Progenitor cell of endocrine pancreas (in vitro differentiated cells): ENCODE results near the gene CELF4. TPM values are rescaled to one million over a fixed set of nuclear protein-coding genes. Genes with fewer than 3 reads are reported as not detected.
A peak's percentile ranks its signal among the peaks of the same experiment; 100 is the strongest.
"Not testable (repeated sequence)": the region's sequence is repeated elsewhere in the genome, so short reads cannot be mapped to it uniquely, and the experiment has no call there.

Source experiments
- DNase-seq: peaks from one replicate; pipeline ENCODE4 v3.0.0; 2021; ENCODE audit warnings: low spot score; ENCODE audit not compliant: unreplicated experiment
- H3K27ac Mint-ChIP-seq: 2 replicates; pipeline ENCODE4 v1.8.0; 2021; ENCODE audit warnings: mild to moderate bottlenecking, moderate library complexity, mixed read lengths
- H3K27me3 Mint-ChIP-seq: 2 replicates; pipeline ENCODE4 v1.8.0; 2021; ENCODE audit warnings: mixed read lengths
- H3K36me3 Mint-ChIP-seq: 2 replicates; pipeline ENCODE4 v1.8.0; 2022; ENCODE audit warnings: mixed read lengths; ENCODE audit not compliant: insufficient read depth
- H3K4me1 Mint-ChIP-seq: 2 replicates; pipeline ENCODE4 v1.8.0; 2021; ENCODE audit warnings: low read depth, mixed read lengths
- H3K4me3 Mint-ChIP-seq: 2 replicates; pipeline ENCODE4 v1.8.0; 2021; ENCODE audit warnings: low read depth, mild to moderate bottlenecking, moderate library complexity, mixed read lengths
- H3K9me3 Mint-ChIP-seq: 2 replicates; pipeline ENCODE4 v1.8.0; 2021; ENCODE audit warnings: low read depth, mixed read lengths
- total RNA-seq: library from RNA; stranded (reverse); gene quantifications from 2 replicates; pipeline ENCODE4 v1.2.1, GENCODE V29; 2021
- TF ChIP-seq, protein P1 (sequence below): fragments of 200-600 bp; sonication (generic); IDR thresholded peaks from one replicate; pipeline ENCODE4 v1.5.0; 2021; ENCODE audit warnings: antibody characterized with exemption, mild to moderate bottlenecking; ENCODE audit not compliant: unreplicated experiment

Gene CELF4
- total RNA-seq, 1 donor from 2014 or later, result 4.6 TPM

DNA sequence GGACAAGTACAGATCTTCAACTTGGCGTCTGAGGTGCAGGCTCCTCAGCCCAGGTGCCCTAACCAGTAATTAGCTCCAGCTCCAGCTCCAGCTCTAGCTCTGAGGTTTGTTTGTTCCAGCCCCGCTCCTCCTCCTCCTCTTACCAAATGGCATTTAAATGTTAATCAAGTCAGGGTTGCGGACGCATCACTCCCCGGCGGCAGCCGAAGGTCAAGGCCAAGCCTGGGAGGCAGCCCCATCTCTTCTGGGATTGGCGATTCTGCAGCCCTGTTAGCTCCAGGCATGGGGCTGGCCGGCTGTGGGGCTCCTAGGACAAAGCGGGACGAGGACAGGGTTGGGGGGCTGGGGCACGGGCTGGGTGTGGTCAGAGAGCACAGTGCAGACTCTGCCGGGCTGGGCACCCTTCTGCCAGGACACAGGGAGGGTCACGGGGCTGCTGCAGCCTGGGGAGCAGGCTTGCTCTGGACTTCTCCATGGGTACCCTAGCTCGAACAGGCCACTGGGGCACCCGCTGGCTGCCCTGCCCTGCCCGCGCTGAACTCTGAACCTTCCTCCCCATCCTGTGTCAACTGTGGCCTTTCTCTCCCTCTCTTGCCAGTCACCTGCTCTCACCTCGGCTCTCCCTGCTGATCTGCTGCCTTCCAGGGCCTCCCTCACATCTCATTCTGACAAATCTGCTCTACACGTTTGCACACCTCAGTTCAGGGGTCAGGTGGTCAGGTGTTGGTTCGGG lies 203.3 kb downstream of the CELF4 start:
- Mint-ChIP-seq H3K27me3 (peaks cover 63% of the 10 kb centered on the region), H3K4me3 (peak overlapping the region; percentile 38)

DNA sequence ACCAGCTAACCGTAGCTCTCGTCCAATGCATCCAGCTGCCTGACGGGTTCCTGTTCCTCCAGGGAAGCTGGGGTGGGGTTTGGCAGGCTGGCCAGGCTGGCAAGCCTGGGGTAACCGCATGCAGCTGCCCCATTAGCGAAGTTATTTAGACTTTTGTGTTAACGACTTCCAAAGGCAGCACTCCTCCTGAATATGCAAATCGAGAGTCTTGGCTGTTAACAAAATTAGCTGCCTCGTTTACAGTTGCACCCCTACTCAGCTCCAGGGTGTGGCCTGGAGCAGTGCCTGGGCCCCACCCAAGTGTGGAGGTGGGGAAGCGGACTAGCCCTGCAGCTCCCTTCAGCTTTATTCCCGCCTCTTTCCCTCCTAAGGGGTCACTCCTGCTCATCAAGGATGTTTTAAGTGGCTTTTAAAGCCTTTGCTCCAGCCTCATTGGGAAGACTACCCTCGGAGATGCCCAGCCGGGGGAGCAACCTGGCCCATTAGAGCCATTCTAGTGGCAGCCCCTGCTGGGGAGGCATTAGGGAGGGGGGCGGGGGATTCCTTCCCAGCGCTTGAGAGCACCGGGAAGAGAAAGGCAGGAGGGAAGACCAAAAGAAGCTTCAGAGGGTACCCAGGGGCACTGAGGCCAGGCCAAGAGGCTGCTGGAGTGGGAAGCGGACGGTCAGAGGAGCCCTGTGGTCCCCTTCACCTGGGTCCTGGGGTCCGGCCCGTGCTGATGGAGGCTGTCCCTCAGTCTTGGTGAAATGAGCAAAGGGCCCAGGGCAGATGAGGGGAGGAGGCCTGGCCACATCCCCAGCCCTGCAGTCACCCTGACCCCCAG lies 204.1 kb downstream of the CELF4 start:
- Mint-ChIP-seq H3K27me3 (peaks cover 55% of the 10 kb centered on the region), H3K9me3 (no peaks in the 10 kb centered on the region), H3K36me3 (no peaks in the 10 kb centered on the region), H3K4me1 (peaks cover 3% of the 10 kb centered on the region), H3K27ac (no peak overlapping the region), H3K4me3 (no peak overlapping the region)
- TF ChIP-seq, protein P1, sequence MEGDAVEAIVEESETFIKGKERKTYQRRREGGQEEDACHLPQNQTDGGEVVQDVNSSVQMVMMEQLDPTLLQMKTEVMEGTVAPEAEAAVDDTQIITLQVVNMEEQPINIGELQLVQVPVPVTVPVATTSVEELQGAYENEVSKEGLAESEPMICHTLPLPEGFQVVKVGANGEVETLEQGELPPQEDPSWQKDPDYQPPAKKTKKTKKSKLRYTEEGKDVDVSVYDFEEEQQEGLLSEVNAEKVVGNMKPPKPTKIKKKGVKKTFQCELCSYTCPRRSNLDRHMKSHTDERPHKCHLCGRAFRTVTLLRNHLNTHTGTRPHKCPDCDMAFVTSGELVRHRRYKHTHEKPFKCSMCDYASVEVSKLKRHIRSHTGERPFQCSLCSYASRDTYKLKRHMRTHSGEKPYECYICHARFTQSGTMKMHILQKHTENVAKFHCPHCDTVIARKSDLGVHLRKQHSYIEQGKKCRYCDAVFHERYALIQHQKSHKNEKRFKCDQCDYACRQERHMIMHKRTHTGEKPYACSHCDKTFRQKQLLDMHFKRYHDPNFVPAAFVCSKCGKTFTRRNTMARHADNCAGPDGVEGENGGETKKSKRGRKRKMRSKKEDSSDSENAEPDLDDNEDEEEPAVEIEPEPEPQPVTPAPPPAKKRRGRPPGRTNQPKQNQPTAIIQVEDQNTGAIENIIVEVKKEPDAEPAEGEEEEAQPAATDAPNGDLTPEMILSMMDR, result no peak
- no peak for DNase-seq

More for the DNA sequence above, 203.3 kb downstream of the CELF4 start:
- no peaks in the 10 kb centered on the region for H3K9me3 Mint-ChIP-seq
- TF ChIP-seq, protein P1, result no peak
- peaks cover 3% of the 10 kb centered on the region for H3K4me1 Mint-ChIP-seq
- DNase-seq, result no peak
- no peaks in the 10 kb centered on the region for H3K36me3 Mint-ChIP-seq
- H3K27ac Mint-ChIP-seq, result no peak overlapping the region

DNA sequence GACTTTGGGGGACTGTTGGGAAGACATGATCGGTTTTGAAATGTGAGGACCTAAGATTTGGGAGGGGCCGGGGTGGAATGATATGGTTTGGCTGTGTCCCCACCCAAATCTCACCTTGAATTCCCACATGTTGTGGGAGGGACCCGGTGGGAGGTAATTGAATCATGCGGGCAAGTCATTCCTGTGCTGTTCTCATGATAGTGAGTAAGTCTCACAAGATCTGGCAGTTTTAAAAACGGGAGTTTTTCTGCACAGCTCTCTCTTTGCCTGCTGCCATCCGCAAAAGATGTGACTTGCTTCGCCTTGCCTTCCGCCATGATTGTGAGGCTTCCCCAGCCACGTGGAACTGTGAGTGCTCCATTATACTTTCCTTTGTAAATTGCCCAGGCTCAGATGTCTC lies 207.5 kb downstream of the CELF4 start:
- not testable (repeated sequence) for H3K4me3 Mint-ChIP-seq, H3K36me3 Mint-ChIP-seq, H3K9me3 Mint-ChIP-seq, H3K27ac Mint-ChIP-seq, DNase-seq, H3K4me1 Mint-ChIP-seq
- H3K27me3 Mint-ChIP-seq, result peaks cover 28% of the 10 kb centered on the region

DNA sequence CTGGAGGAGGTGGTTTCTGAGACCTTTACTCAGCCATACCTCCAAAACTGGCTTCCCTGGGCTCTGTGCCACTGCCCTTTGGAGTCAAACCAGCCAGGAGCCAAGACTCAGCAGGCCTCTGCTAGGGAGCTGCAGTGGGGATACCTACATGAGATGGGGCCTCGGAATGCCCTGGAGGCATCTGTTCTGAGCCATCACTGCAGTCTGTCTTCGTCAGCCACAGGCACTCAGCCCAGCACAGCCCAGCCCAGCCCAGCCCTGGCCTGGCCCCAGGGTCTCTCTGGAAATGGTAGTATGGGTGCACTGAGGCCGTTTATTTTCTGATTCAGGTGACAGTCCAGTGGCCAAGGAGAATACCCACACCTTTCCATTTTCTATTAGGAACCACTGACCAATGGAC lies 209.8 kb downstream of the CELF4 start:
- no peaks in the 10 kb centered on the region for H3K4me1 Mint-ChIP-seq
- no peak for DNase-seq
- no peak overlapping the region for H3K27ac Mint-ChIP-seq
- no peaks in the 10 kb centered on the region for H3K9me3 Mint-ChIP-seq
- TF ChIP-seq, protein P1, result no peak
- peaks cover 5% of the 10 kb centered on the region for H3K27me3 Mint-ChIP-seq
- no peaks in the 10 kb centered on the region for H3K36me3 Mint-ChIP-seq
- no peak overlapping the region for H3K4me3 Mint-ChIP-seq

DNA sequence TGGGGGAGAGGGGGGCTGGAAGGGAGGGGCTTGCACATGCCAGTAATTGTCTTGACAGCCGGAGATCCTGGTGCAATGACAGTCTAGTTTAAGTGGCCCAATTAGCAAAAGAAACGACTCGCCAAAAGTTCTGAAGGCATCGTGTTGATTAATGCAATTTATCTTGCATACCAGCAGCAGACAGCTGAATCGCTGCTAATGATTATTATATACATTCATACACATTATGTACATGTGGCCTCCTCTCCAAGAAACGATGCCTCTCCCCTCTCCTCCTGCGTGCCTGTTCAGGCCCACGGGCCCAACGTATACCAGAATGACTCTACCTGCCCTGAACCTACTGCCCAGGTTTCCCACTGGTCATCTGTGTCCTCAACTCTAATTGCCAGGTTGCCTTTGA lies 214.5 kb downstream of the CELF4 start:
- no peaks in the 10 kb centered on the region for H3K36me3 Mint-ChIP-seq
- H3K27ac Mint-ChIP-seq, result no peak overlapping the region
- no peak for DNase-seq
- H3K27me3 Mint-ChIP-seq, result peaks cover 28% of the 10 kb centered on the region
- no peaks in the 10 kb centered on the region for H3K9me3 Mint-ChIP-seq
- TF ChIP-seq, protein P1, result no peak
- no peak overlapping the region for H3K4me3 Mint-ChIP-seq
- peaks cover 8% of the 10 kb centered on the region for H3K4me1 Mint-ChIP-seq
